Glutamatergic neuron (in vitro differentiated cells): ENCODE measurements around the gene MAPK7. TPM values are rescaled to one million over a fixed set of nuclear protein-coding genes. Genes with fewer than 3 reads are reported as not detected.

Experiments used
- DNase-seq: peaks from one replicate; pipeline ENCODE4 v3.0.0; 2022
- H3K27ac Mint-ChIP-seq: one replicate; pipeline ENCODE4 v1.8.0; 2020; ENCODE audit warnings: mild to moderate bottlenecking, mixed read lengths, inconsistent platforms; ENCODE audit not compliant: unreplicated experiment
- H3K27me3 Mint-ChIP-seq: one replicate; pipeline ENCODE4 v1.8.0; 2020; ENCODE audit warnings: mild to moderate bottlenecking, moderate library complexity, mixed read lengths, inconsistent platforms; ENCODE audit not compliant: unreplicated experiment
- H3K36me3 Mint-ChIP-seq: one replicate; pipeline ENCODE4 v1.8.0; 2020; ENCODE audit warnings: mild to moderate bottlenecking, mixed read lengths, inconsistent platforms; ENCODE audit not compliant: unreplicated experiment
- H3K4me1 Mint-ChIP-seq: one replicate; pipeline ENCODE4 v1.8.0; 2020; ENCODE audit warnings: mild to moderate bottlenecking, low read depth, mixed read lengths, inconsistent platforms; ENCODE audit not compliant: unreplicated experiment
- H3K4me3 Mint-ChIP-seq: one replicate; pipeline ENCODE4 v1.8.0; 2020; ENCODE audit warnings: mild to moderate bottlenecking, mixed read lengths, inconsistent platforms; ENCODE audit not compliant: unreplicated experiment
- H3K9me3 Mint-ChIP-seq: one replicate; pipeline ENCODE4 v1.8.0; 2020; ENCODE audit warnings: mild to moderate bottlenecking, moderate library complexity, mixed read lengths, inconsistent platforms; ENCODE audit not compliant: unreplicated experiment
- CTCF ChIP-seq: fragments of 200-600 bp; sonication (generic); IDR thresholded peaks from one replicate; pipeline ENCODE4 v1.5.0; 2021; ENCODE audit not compliant: partially characterized antibody, unreplicated experiment
- total RNA-seq: library from RNA; stranded (reverse); fragmentation: NEBNext Ultra II Directional; extraction: Animal tissue kit (Norgen Biotek cat#: 25700); gene quantifications from one replicate; pipeline ENCODE4 v1.2.1, GENCODE V29; 2021; ENCODE audit not compliant: unreplicated experiment

MAPK7 gene
- total RNA-seq, 1 donor from 2014 or later = 70.6 TPM

GRCh38 chr17:19359856-19360255, 18.4 kb upstream of the MAPK7 start:
- Mint-ChIP-seq H3K4me3 (no peak overlapping the region), H3K27me3 (peaks cover 9% of the 10 kb centered on the region), H3K27ac (no peak overlapping the region), H3K9me3 (peaks cover 5% of the 10 kb centered on the region), H3K4me1 (peaks cover 26% of the 10 kb centered on the region), H3K36me3 (no peaks in the 10 kb centered on the region)
- TF ChIP-seq CTCF = no peak
- no peak for DNase-seq

DNA sequence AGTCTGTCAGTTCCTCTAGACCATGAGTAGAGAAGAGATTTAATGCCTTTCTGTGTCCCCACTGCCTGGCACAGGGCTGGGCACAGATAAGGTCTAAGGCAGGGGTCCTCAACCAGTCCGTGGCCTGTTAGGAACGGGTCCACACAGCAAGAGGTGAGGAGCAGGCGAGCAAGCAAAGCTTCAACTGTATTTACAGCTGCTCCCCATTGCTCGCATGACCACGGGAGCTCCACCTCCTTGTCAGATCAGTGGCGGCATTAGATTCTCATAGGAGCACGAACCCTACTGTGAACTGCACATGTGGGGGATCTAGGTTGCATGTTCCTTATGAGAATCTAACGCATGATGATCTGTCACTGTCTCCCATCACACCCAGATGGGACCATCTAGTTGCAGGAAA, 17.5 kb upstream of the MAPK7 start:
- Mint-ChIP-seq H3K9me3 (peaks cover 7% of the 10 kb centered on the region), H3K27ac (no peak overlapping the region), H3K4me3 (no peak overlapping the region), H3K4me1 (peaks cover 27% of the 10 kb centered on the region), H3K27me3 (peaks cover 9% of the 10 kb centered on the region), H3K36me3 (no peaks in the 10 kb centered on the region)
- TF ChIP-seq CTCF = no peak
- no peak for DNase-seq

- Mint-ChIP-seq H3K27me3 (peaks cover 9% of the 10 kb centered on the region), H3K4me3 (peak overlapping the region; percentile 53), H3K9me3 (peaks cover 7% of the 10 kb centered on the region), H3K4me1 (peaks cover 27% of the 10 kb centered on the region), H3K27ac (no peak overlapping the region), H3K36me3 (no peaks in the 10 kb centered on the region)
- no peak for DNase-seq
- TF ChIP-seq CTCF = no peak
Observed at GRCh38 chr17:19361326-19361725, 17.0 kb upstream of the MAPK7 start.

- Mint-ChIP-seq H3K27ac (no peak overlapping the region), H3K36me3 (no peaks in the 10 kb centered on the region)
- no peak for TF ChIP-seq CTCF
Observed at GRCh38 chr17:19361944-19362276, 16.4 kb upstream of the MAPK7 start.

GRCh38 chr17:19362277-19363113, 15.8 kb upstream of the MAPK7 start, which contains the start of gene B9D1:
B9D1 (minus strand) TSS chr17:19362723; CDS start chr17:19362569, 154 bp downstream.
- TF ChIP-seq CTCF = peak; percentile 98
- Mint-ChIP-seq H3K4me3 (peak within 1 kb of the TSS; percentile 90), H3K27me3 (peaks cover 9% of the 10 kb centered on the region), H3K27ac (no peak within 1 kb of the TSS), H3K36me3 (no peaks in the 10 kb centered on the region), H3K9me3 (peaks cover 2% of the 10 kb centered on the region), H3K4me1 (peaks cover 19% of the 10 kb centered on the region)
- peak; percentile 90 for DNase-seq

More at GRCh38 chr17:19361944-19362276, 16.4 kb upstream of the MAPK7 start:
- Mint-ChIP-seq H3K4me3 (peak overlapping the region; percentile 84), H3K4me1 (peaks cover 24% of the 10 kb centered on the region), H3K9me3 (peaks cover 7% of the 10 kb centered on the region), H3K27me3 (peaks cover 9% of the 10 kb centered on the region)
- DNase-seq = no peak
